Rectal smooth muscle tissue (tissue), 1 donor: Measurements from ENCODE around the gene PRMT7.

Experiments
- H3K27ac ChIP-seq: one replicate; pipeline ENCODE4 v1.7.0; 2013; ENCODE audit warnings: low read depth, low read length, inconsistent platforms
- H3K27me3 ChIP-seq: one replicate; pipeline ENCODE4 v1.7.0; 2013; ENCODE audit warnings: low read length; ENCODE audit not compliant: control insufficient read depth, insufficient read depth
- H3K36me3 ChIP-seq: one replicate; pipeline ENCODE4 v1.7.0; 2013; ENCODE audit warnings: low read length; ENCODE audit not compliant: control insufficient read depth, insufficient read depth
- H3K4me1 ChIP-seq: one replicate; pipeline ENCODE4 v1.7.0; 2013; ENCODE audit warnings: low read length; ENCODE audit not compliant: control insufficient read depth, insufficient read depth
- H3K4me3 ChIP-seq: one replicate; pipeline ENCODE4 v1.7.0; 2013; ENCODE audit warnings: low read length
- H3K9ac ChIP-seq: one replicate; pipeline ENCODE4 v1.7.0; 2013; ENCODE audit warnings: low read length

PRMT7 gene

GRCh38 chr16:68406458-68407152 is 95.8 kb downstream of the PRMT7 start:
- Histone ChIP-seq H3K4me1 (peaks cover 5% of the 10 kb centered on the region), H3K27ac (no peak overlapping the region), H3K9ac (no peak overlapping the region), H3K36me3 (no peaks in the 10 kb centered on the region), H3K4me3 (no peak overlapping the region), H3K27me3 (peaks cover 2% of the 10 kb centered on the region)
